K562 (cell line): ENCODE data around the gene TMEM156. TPM values are rescaled to one million over a fixed set of nuclear protein-coding genes. Genes with fewer than 3 reads are reported as not detected.

Experiments used
- ATAC-seq: fragments of 200-7000 bp; cut with Tn5 transposase; 3 replicates; pipeline ENCODE4 v1.9.1; 2020; ENCODE audit warnings: moderate library complexity
- BruUV-seq: library from RNA; stranded (reverse); fragments of 400-500 nt; replicated peaks from 2 replicates; lab custom pipeline; 2021; lab: Mats Ljungman, UMichigan
- CTCF ChIA-PET: fragments of 300-600 bp; formaldehyde crosslinking; extraction: SDS; loops from one replicate; lab custom pipeline; 2021; ENCODE audit warnings: low intra/inter-chr PET ratio; lab: Yijun Ruan, JAX
- POLR2A ChIA-PET: fragments of 300-600, 350-650 bp; sonication (Branson Sonifier 250); formaldehyde crosslinking; extraction: SDS; loops from one replicate; lab custom pipeline; 2021; ENCODE audit warnings: antibody characterized with exemption, inconsistent platforms; lab: Yijun Ruan, JAX
- DNase-seq, 4 experiments: peaks; one replicate each; pipeline versions ENCODE4 v3.0.0 to v3.0.0-alpha.2; 2011 to 2018; ENCODE audit warnings: low spot score in 3 of 4, mixed read lengths in 3 of 4; ENCODE audit errors: extremely low read depth in 1 of 4
- FAIRE-seq: peaks from 2 replicates; lab custom pipeline; 2011; peaks lifted over from hg19 to GRCh38; lab: Jason Lieb, UNC
- H2AFZ ChIP-seq: 2 replicates; pipeline ENCODE4 v1.6.0; 2011; ENCODE audit warnings: low read depth, low read length, control low read depth, inconsistent platforms
- H3K27ac ChIP-seq: fragments of 200-600 bp; 3 replicates; pipeline ENCODE4 v1.8.0; 2011; ENCODE audit warnings: low read depth, mild to moderate bottlenecking, control low read depth, inconsistent platforms, low read length, moderate library complexity, mixed read lengths; ENCODE audit errors: extremely low read depth
- H3K27me3 ChIP-seq, 2 experiments: fragments of 300-600 bp in 1 of 2; 2 replicates in 1 of 2; 3 replicates in 1 of 2; pipeline versions ENCODE4 v1.6.0 to v1.8.0; 2011; ENCODE audit warnings: inconsistent platforms in 2 of 2, low read length in 2 of 2, mild to moderate bottlenecking in 1 of 2, mixed read lengths in 1 of 2, moderate library complexity in 1 of 2; ENCODE audit not compliant: control insufficient read depth in 2 of 2, insufficient read depth in 2 of 2
- H3K36me3 ChIP-seq: fragments of 300-600 bp; 3 replicates; pipeline ENCODE4 v1.8.0; 2011; ENCODE audit warnings: mild to moderate bottlenecking, low read length, inconsistent platforms; ENCODE audit not compliant: control insufficient read depth, insufficient read depth
- H3K4me1 ChIP-seq, 2 experiments: fragments of 200-600 bp in 1 of 2; replicated peaks in 1 of 2; 2 replicates in 1 of 2; 3 replicates in 1 of 2; pipeline versions ENCODE4 v1.5.1 to v1.8.0; 2011; ENCODE audit warnings: inconsistent platforms in 2 of 2, low read length in 2 of 2, mild to moderate bottlenecking in 1 of 2, mixed read lengths in 1 of 2, moderate library complexity in 1 of 2; ENCODE audit not compliant: control insufficient read depth in 2 of 2, insufficient read depth in 2 of 2
- H3K4me2 ChIP-seq: 2 replicates; pipeline ENCODE4 v1.6.1; 2011; ENCODE audit warnings: low read length, control low read depth, inconsistent platforms, mixed read lengths; ENCODE audit not compliant: insufficient read depth
- H3K4me3 ChIP-seq: fragments of 200-600 bp; sonication (generic), shearing (Covaris generic); 2 replicates; pipeline ENCODE4 v1.5.1; 2016; ENCODE audit warnings: control low read depth, inconsistent platforms
- H3K79me2 ChIP-seq: fragments of 200-600 bp; 3 replicates; pipeline ENCODE4 v1.8.0; 2011; ENCODE audit warnings: low read length, inconsistent platforms; ENCODE audit not compliant: control insufficient read depth, insufficient read depth
- H3K9ac ChIP-seq, 2 experiments: 2 replicates each; pipeline versions ENCODE4 v1.6.0 to v1.6.1; 2011; ENCODE audit warnings: low read depth in 2 of 2, low read length in 2 of 2, control low read depth in 1 of 2, inconsistent platforms in 1 of 2, mild to moderate bottlenecking in 1 of 2, mixed read lengths in 1 of 2; ENCODE audit not compliant: insufficient read depth in 1 of 2
- H3K9me1 ChIP-seq: one replicate; pipeline ENCODE4 v1.6.0; 2011; ENCODE audit warnings: inconsistent platforms, mild to moderate bottlenecking, low read length, moderate library complexity; ENCODE audit not compliant: control insufficient read depth, insufficient read depth
- H3K9me3 ChIP-seq: replicated peaks from 2 replicates; pipeline ENCODE4 v1.5.1; 2011; ENCODE audit warnings: low read depth, low read length, inconsistent platforms; ENCODE audit not compliant: control insufficient read depth, insufficient read depth
- H4K20me1 ChIP-seq: replicated peaks from 2 replicates; pipeline ENCODE4 v1.6.1; 2011; ENCODE audit warnings: low read length, inconsistent platforms, mixed read lengths; ENCODE audit not compliant: control insufficient read depth, insufficient read depth
- BRF1 ChIP-seq: IDR thresholded peaks from 3 replicates; pipeline ENCODE4 v1.6.1; 2011; ENCODE audit warnings: borderline replicate concordance, mild to moderate bottlenecking; ENCODE audit not compliant: insufficient read length; ENCODE audit errors: extremely low read depth
- CCAR2 ChIP-seq: fragments of 200-400 bp; formaldehyde crosslinking; IDR thresholded peaks from 2 replicates; pipeline ENCODE4 v1.6.1; 2017; ENCODE audit warnings: mild to moderate bottlenecking, low read depth, low read length
- COPS2 ChIP-seq: fragments of 450-650 bp; conservative IDR thresholded peaks from 2 replicates; pipeline ENCODE4 v1.6.1; 2016; ENCODE audit warnings: mild to moderate bottlenecking, moderate library complexity
- SMARCA4 ChIP-seq: fragments of 450-650 bp; IDR thresholded peaks from 2 replicates; pipeline ENCODE4 v1.6.1; 2016
- THRAP3 ChIP-seq: fragments of 450-650 bp; IDR thresholded peaks from 2 replicates; pipeline ENCODE4 v1.6.1; 2016; ENCODE audit warnings: mild to moderate bottlenecking, inconsistent platforms, borderline replicate concordance
- ZFP1 ChIP-seq: fragments of 450-650 bp; formaldehyde crosslinking; IDR thresholded peaks from 2 replicates; pipeline ENCODE4 v1.4.0; 2020; ENCODE audit warnings: mild to moderate bottlenecking, mixed read lengths
- ZNF232 ChIP-seq: sonication (generic); formaldehyde crosslinking; IDR thresholded peaks from 2 replicates; pipeline ENCODE4 v1.8.0; 2022; ENCODE audit warnings: mild to moderate bottlenecking, missing genetic modification reagents
- ZNF347 ChIP-seq: fragments of 450-650 bp; formaldehyde crosslinking; IDR thresholded peaks from 2 replicates; pipeline ENCODE4 v1.4.0; 2020; ENCODE audit warnings: low read depth, mild to moderate bottlenecking, moderate library complexity
- WGBS: fragments of 100-300 bp; shearing (Covaris generic); methylation state at CpG from one replicate; pipeline ENCODE4 v1.1.6; 2016; ENCODE audit warnings: low coverage, mixed read lengths; ENCODE audit not compliant: insufficient coverage; ENCODE audit errors: missing lambda C conversion rate; 5-methylcytosine and 5-hydroxymethylcytosine counted together
- in situ Hi-C: fragments of 300-500 bp; cut with MboI; formaldehyde crosslinking; loops from 4 replicates; pipeline ENCODE4 v1.15.0; 2018; ENCODE audit warnings: inconsistent platforms, mixed read lengths
- intact Hi-C: fragments of 100-400 bp; cut with micrococcal nuclease; formaldehyde crosslinking; loops from 2 replicates; pipeline ENCODE4 v1.14.2; 2022
- polyA plus RNA-seq, 8 experiments: library from polyadenylated mRNA; depleted of rRNA in 4 of 8; stranded (reverse) in 5 of 8; unstranded in 3 of 8; fragments of >200 nt; fragmentation: Nextera tagmentation in 2 of 8; fragmentation: Illumina TruSeq in 1 of 8; extraction: Ambion mirVana in 2 of 8; extraction: Trizol in 1 of 8; gene quantifications; 2 replicates each; pipeline versions ENCODE4 v1.2.1 to v1.2.3, GENCODE V29; 2011 to 2014; ENCODE audit warnings: inconsistent platforms in 1 of 8, missing spikeins in 1 of 8
- total RNA-seq, 7 experiments: library from RNA; depleted of rRNA in 6 of 7; stranded (reverse); fragments of >200 nt in 6 of 7; fragmentation: Illumina TruSeq in 2 of 7; extraction: Trizol in 2 of 7; gene quantifications; 2 replicates each; pipeline versions ENCODE4 v1.2.1 to v1.2.3, GENCODE V29; 2011 to 2021; ENCODE audit warnings: low replicate concordance in 1 of 7
- TF ChIP-seq, protein P1 (sequence below), 3 experiments: IDR thresholded peaks in 2 of 3; conservative IDR thresholded peaks in 1 of 3; 2 replicates each; pipeline ENCODE4 v1.5.1; 2011 to 2012; ENCODE audit warnings: low read length in 3 of 3, mild to moderate bottlenecking in 3 of 3, control low read depth in 2 of 3, improper control_type of control experiment in 1 of 3, inconsistent platforms in 1 of 3, low read depth in 1 of 3, mixed read lengths in 1 of 3, moderate library complexity in 1 of 3; ENCODE audit not compliant: insufficient read depth in 2 of 3
- TF ChIP-seq, protein P2 (sequence below), 2 experiments: IDR thresholded peaks; 2 replicates each; pipeline ENCODE4 v1.6.1; 2011; ENCODE audit warnings: borderline replicate concordance in 1 of 2, control low read depth in 1 of 2, low read depth in 1 of 2, low read length in 1 of 2, mild to moderate bottlenecking in 1 of 2, mixed read lengths in 1 of 2, moderate library complexity in 1 of 2; ENCODE audit not compliant: insufficient read depth in 1 of 2, insufficient read length in 1 of 2, poor library complexity in 1 of 2, severe bottlenecking in 1 of 2; ENCODE audit errors: extremely low read depth in 1 of 2
- TF ChIP-seq, protein P3 (sequence below): fragments of 250-450 bp; sonication (Bioruptor Pico); IDR thresholded peaks from 2 replicates; pipeline ENCODE4 v1.9.0; 2021; ENCODE audit warnings: mild to moderate bottlenecking, inconsistent platforms
- TF ChIP-seq, protein P4 (sequence below): sonication (generic); formaldehyde crosslinking; IDR thresholded peaks from 2 replicates; pipeline ENCODE4 v1.8.1; 2023; ENCODE audit warnings: missing genetic modification reagents, mild to moderate bottlenecking, borderline replicate concordance

TMEM156 gene
- total and polyA plus RNA-seq, 9 of the 15 experiments (the other 6 are each of a cell fraction or from before 2014, with no cell fraction given): 3.5 to 9.6 (median 6.4) TPM

DNA sequence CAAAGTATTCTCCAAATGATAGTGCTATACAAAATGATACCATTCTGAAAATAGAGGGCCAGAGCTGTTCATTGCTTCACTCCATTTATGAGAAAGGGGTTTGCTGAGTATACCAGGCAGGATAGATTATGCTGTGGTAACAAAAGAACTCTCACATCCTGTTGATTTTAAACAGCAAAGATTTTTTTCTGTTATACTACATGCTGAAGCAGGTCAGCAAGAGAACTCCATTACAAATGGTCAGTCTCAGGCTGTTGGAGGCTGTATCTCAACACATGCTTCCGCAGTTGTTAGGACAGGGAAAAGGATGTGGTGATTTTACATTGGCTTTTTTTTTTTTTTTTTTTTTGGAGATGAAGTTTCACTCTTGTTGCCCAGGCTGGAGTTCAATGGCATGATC is 16.1 kb upstream of the TMEM156 start:
- H3K27ac ChIP-seq: no peak overlapping the region
- 91% methylated on average over 1 of the region's 1 CpG for WGBS
- no peaks in the 10 kb centered on the region for H3K9me1 ChIP-seq
- no peaks in the 10 kb centered on the region for H3K9me3 ChIP-seq
- H2AFZ ChIP-seq: no peak overlapping the region
- no peak for ATAC-seq
- DNase-seq: no peak
- ChIA-PET POLR2A (no interaction called here), CTCF (no interaction called here)
- H3K4me1 ChIP-seq: peaks cover 0 to 18% of the 10 kb centered on the region in 2 experiments; a peak in 4 of 5 replicates
- in situ Hi-C loops (no loop called here), intact Hi-C loops (loop anchor here (5.0 kb wide), 1 partner anchor 146 kb away; no protein-coding TSS in a partner anchor)
- BruUV-seq: no TSS peak
- FAIRE-seq: no peak
- H3K4me2 ChIP-seq: no peak overlapping the region
- H3K4me3 ChIP-seq: no peak overlapping the region
- H3K79me2 ChIP-seq: peaks cover 31% of the 10 kb centered on the region
- no peaks in the 10 kb centered on the region for H4K20me1 ChIP-seq
- H3K36me3 ChIP-seq: no peaks in the 10 kb centered on the region
- no peaks in the 10 kb centered on the region for H3K27me3 ChIP-seq
- H3K9ac ChIP-seq: no peak overlapping the region
- TF ChIP-seq COPS2: no peak
- TF ChIP-seq ZNF347 (CRISPR knock-in tag): no peak
- TF ChIP-seq BRF1: no peak
- TF ChIP-seq, protein P1, sequence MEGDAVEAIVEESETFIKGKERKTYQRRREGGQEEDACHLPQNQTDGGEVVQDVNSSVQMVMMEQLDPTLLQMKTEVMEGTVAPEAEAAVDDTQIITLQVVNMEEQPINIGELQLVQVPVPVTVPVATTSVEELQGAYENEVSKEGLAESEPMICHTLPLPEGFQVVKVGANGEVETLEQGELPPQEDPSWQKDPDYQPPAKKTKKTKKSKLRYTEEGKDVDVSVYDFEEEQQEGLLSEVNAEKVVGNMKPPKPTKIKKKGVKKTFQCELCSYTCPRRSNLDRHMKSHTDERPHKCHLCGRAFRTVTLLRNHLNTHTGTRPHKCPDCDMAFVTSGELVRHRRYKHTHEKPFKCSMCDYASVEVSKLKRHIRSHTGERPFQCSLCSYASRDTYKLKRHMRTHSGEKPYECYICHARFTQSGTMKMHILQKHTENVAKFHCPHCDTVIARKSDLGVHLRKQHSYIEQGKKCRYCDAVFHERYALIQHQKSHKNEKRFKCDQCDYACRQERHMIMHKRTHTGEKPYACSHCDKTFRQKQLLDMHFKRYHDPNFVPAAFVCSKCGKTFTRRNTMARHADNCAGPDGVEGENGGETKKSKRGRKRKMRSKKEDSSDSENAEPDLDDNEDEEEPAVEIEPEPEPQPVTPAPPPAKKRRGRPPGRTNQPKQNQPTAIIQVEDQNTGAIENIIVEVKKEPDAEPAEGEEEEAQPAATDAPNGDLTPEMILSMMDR (IDR thresholded peaks at IDR 0.05 in 2 of 3, conservative IDR thresholded peaks at IDR 0.05 in 1 of 3; ENCODE audit: insufficient read depth in 2 of 3, low read depth in 1 of 3, low read length in 3 of 3): no peak
- no peak for TF ChIP-seq CCAR2
- no peak for TF ChIP-seq ZFP1
- TF ChIP-seq, protein P2, sequence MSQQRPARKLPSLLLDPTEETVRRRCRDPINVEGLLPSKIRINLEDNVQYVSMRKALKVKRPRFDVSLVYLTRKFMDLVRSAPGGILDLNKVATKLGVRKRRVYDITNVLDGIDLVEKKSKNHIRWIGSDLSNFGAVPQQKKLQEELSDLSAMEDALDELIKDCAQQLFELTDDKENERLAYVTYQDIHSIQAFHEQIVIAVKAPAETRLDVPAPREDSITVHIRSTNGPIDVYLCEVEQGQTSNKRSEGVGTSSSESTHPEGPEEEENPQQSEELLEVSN (IDR thresholded peaks at IDR 0.05; ENCODE audit: borderline replicate concordance in 1 of 2, extremely low read depth in 1 of 2, insufficient read depth in 1 of 2, insufficient read length in 1 of 2, low read depth in 1 of 2, low read length in 1 of 2, poor library complexity in 1 of 2, severe bottlenecking in 1 of 2): no peak
- TF ChIP-seq THRAP3: no peak
- no peak for TF ChIP-seq SMARCA4
- no peak for TF ChIP-seq ZNF232 (CRISPR knock-in tag)
- TF ChIP-seq, protein P3, sequence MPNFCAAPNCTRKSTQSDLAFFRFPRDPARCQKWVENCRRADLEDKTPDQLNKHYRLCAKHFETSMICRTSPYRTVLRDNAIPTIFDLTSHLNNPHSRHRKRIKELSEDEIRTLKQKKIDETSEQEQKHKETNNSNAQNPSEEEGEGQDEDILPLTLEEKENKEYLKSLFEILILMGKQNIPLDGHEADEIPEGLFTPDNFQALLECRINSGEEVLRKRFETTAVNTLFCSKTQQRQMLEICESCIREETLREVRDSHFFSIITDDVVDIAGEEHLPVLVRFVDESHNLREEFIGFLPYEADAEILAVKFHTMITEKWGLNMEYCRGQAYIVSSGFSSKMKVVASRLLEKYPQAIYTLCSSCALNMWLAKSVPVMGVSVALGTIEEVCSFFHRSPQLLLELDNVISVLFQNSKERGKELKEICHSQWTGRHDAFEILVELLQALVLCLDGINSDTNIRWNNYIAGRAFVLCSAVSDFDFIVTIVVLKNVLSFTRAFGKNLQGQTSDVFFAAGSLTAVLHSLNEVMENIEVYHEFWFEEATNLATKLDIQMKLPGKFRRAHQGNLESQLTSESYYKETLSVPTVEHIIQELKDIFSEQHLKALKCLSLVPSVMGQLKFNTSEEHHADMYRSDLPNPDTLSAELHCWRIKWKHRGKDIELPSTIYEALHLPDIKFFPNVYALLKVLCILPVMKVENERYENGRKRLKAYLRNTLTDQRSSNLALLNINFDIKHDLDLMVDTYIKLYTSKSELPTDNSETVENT: no peak
- TF ChIP-seq, protein P4, sequence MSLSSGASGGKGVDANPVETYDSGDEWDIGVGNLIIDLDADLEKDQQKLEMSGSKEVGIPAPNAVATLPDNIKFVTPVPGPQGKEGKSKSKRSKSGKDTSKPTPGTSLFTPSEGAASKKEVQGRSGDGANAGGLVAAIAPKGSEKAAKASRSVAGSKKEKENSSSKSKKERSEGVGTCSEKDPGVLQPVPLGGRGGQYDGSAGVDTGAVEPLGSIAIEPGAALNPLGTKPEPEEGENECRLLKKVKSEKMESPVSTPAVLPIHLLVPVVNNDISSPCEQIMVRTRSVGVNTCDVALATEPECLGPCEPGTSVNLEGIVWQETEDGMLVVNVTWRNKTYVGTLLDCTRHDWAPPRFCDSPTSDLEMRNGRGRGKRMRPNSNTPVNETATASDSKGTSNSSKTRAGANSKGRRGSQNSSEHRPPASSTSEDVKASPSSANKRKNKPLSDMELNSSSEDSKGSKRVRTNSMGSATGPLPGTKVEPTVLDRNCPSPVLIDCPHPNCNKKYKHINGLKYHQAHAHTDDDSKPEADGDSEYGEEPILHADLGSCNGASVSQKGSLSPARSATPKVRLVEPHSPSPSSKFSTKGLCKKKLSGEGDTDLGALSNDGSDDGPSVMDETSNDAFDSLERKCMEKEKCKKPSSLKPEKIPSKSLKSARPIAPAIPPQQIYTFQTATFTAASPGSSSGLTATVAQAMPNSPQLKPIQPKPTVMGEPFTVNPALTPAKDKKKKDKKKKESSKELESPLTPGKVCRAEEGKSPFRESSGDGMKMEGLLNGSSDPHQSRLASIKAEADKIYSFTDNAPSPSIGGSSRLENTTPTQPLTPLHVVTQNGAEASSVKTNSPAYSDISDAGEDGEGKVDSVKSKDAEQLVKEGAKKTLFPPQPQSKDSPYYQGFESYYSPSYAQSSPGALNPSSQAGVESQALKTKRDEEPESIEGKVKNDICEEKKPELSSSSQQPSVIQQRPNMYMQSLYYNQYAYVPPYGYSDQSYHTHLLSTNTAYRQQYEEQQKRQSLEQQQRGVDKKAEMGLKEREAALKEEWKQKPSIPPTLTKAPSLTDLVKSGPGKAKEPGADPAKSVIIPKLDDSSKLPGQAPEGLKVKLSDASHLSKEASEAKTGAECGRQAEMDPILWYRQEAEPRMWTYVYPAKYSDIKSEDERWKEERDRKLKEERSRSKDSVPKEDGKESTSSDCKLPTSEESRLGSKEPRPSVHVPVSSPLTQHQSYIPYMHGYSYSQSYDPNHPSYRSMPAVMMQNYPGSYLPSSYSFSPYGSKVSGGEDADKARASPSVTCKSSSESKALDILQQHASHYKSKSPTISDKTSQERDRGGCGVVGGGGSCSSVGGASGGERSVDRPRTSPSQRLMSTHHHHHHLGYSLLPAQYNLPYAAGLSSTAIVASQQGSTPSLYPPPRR (CRISPR knock-in tag): no peak
